Stimulated activated naive B cell treated with anti-CD40 and anti-IgM and Interleukin-4, amounts not matched to agents 10 μg/mL and 1 μg/mL and 100 μg/mL, for 72 hours (primary cell): ENCODE data around the gene FANCG.
A peak's percentile ranks its signal among the peaks of the same experiment; 100 is the strongest.

Experiments
- ATAC-seq, 2 donors: fragments of 150-1000 bp; cut with Tn5 transposase; replicated peaks; 2 replicates each; pipeline ENCODE4 v1.10.0; 2021; ENCODE audit warnings: moderate library complexity in 1 of 2
- DNase-seq: peaks from one replicate; pipeline ENCODE4 v3.0.0; 2021
- H3K27ac Mint-ChIP-seq: one replicate; pipeline ENCODE4 v1.8.0; 2022; ENCODE audit warnings: mild to moderate bottlenecking, mixed read lengths
- H3K27me3 Mint-ChIP-seq, 2 donors: one replicate each; pipeline ENCODE4 v1.8.0; 2022; ENCODE audit warnings: mixed read lengths in 2 of 2
- H3K36me3 Mint-ChIP-seq, 2 donors: one replicate each; pipeline ENCODE4 v1.8.0; 2022; ENCODE audit warnings: mixed read lengths in 2 of 2, mild to moderate bottlenecking in 1 of 2
- H3K4me1 Mint-ChIP-seq, 2 donors: one replicate each; pipeline ENCODE4 v1.8.0; 2022; ENCODE audit warnings: mixed read lengths in 2 of 2, mild to moderate bottlenecking in 1 of 2
- H3K4me3 Mint-ChIP-seq, 2 donors: one replicate each; pipeline ENCODE4 v1.8.0; 2022; ENCODE audit warnings: mild to moderate bottlenecking in 2 of 2, mixed read lengths in 2 of 2, moderate library complexity in 1 of 2
- H3K9me3 Mint-ChIP-seq, 2 donors: one replicate each; pipeline ENCODE4 v1.8.0; 2022; ENCODE audit warnings: mixed read lengths in 2 of 2, mild to moderate bottlenecking in 1 of 2

FANCG gene

GRCh38 chr9:35060548-35061207 is 19.1 kb downstream of the FANCG start:
- Mint-ChIP-seq H3K9me3 (no peaks in the 10 kb centered on the region), H3K4me3 (no peak overlapping the region), H3K27ac (no peak overlapping the region), H3K36me3 (peaks cover 63 to 79% of the 10 kb centered on the region in 2 donors), H3K27me3 (no peaks in the 10 kb centered on the region), H3K4me1 (peaks cover 0 to 5% of the 10 kb centered on the region in 2 donors)
- ATAC-seq = no peak
- DNase-seq = no peak

GRCh38 chr9:35059438-35059837 is 20.3 kb downstream of the FANCG start:
- H3K4me3 Mint-ChIP-seq = no peak overlapping the region
- no peak overlapping the region for H3K27ac Mint-ChIP-seq
- no peaks in the 10 kb centered on the region for H3K9me3 Mint-ChIP-seq
- peaks cover 71 to 83% of the 10 kb centered on the region in 2 donors for H3K36me3 Mint-ChIP-seq
- H3K4me1 Mint-ChIP-seq = peaks cover 0 to 5% of the 10 kb centered on the region in 2 donors
- no peaks in the 10 kb centered on the region for H3K27me3 Mint-ChIP-seq
- ATAC-seq (no peak), DNase-seq (no peak)

GRCh38 chr9:35057271-35057620 is 22.5 kb downstream of the FANCG start:
- no peaks in the 10 kb centered on the region for H3K9me3 Mint-ChIP-seq
- H3K36me3 Mint-ChIP-seq = peaks cover 74 to 89% of the 10 kb centered on the region in 2 donors
- ATAC-seq (no peak), DNase-seq (no peak)
- no peak overlapping the region for H3K4me3 Mint-ChIP-seq
- peaks cover 8 to 14% of the 10 kb centered on the region in 2 donors for H3K4me1 Mint-ChIP-seq
- H3K27me3 Mint-ChIP-seq = no peaks in the 10 kb centered on the region
- peak overlapping the region; percentile 57 for H3K27ac Mint-ChIP-seq

GRCh38 chr9:35056571-35057270 is 23.0 kb downstream of the FANCG start:
- peaks cover 8 to 14% of the 10 kb centered on the region in 2 donors for H3K4me1 Mint-ChIP-seq
- H3K27ac Mint-ChIP-seq = peak overlapping the region; percentile 57
- ATAC-seq (no peak), DNase-seq (no peak)
- H3K4me3 Mint-ChIP-seq = no peak overlapping the region
- peaks cover 68 to 85% of the 10 kb centered on the region in 2 donors for H3K36me3 Mint-ChIP-seq
- H3K9me3 Mint-ChIP-seq = no peaks in the 10 kb centered on the region
- no peaks in the 10 kb centered on the region for H3K27me3 Mint-ChIP-seq

GRCh38 chr9:35054871-35055644 is 24.7 kb downstream of the FANCG start:
- H3K27ac Mint-ChIP-seq = no peak overlapping the region
- no peak overlapping the region for H3K4me3 Mint-ChIP-seq
- H3K9me3 Mint-ChIP-seq = no peaks in the 10 kb centered on the region
- H3K36me3 Mint-ChIP-seq = peaks cover 64 to 74% of the 10 kb centered on the region in 2 donors
- H3K27me3 Mint-ChIP-seq = no peaks in the 10 kb centered on the region
- H3K4me1 Mint-ChIP-seq = peaks cover 10 to 20% of the 10 kb centered on the region in 2 donors
- DNase-seq (no peak), ATAC-seq (no peak)

GRCh38 chr9:35054185-35054835 is 25.4 kb downstream of the FANCG start:
- no peak overlapping the region for H3K27ac Mint-ChIP-seq
- no peak for ATAC-seq

GRCh38 chr9:35051069-35051967 is 28.4 kb downstream of the FANCG start:
- Mint-ChIP-seq H3K4me1 (peaks cover 7 to 20% of the 10 kb centered on the region in 2 donors), H3K9me3 (no peaks in the 10 kb centered on the region), H3K27me3 (no peaks in the 10 kb centered on the region), H3K36me3 (peaks cover 46 to 58% of the 10 kb centered on the region in 2 donors), H3K27ac (peak overlapping the region; percentile 6), H3K4me3 (no peak overlapping the region)
- ATAC-seq (peak; percentile 78 to 87), DNase-seq (no peak)

More at GRCh38 chr9:35054185-35054835, 25.4 kb downstream of the FANCG start:
- Mint-ChIP-seq H3K27me3 (no peaks in the 10 kb centered on the region), H3K9me3 (no peaks in the 10 kb centered on the region), H3K4me1 (peaks cover 10 to 20% of the 10 kb centered on the region in 2 donors), H3K36me3 (peaks cover 61 to 73% of the 10 kb centered on the region in 2 donors), H3K4me3 (no peak overlapping the region)
- no peak for DNase-seq

GRCh38 chr9:35048511-35048910 is 31.2 kb downstream of the FANCG start:
- no peaks in the 10 kb centered on the region for H3K27me3 Mint-ChIP-seq
- H3K4me3 Mint-ChIP-seq = no peak overlapping the region
- H3K4me1 Mint-ChIP-seq = peaks cover 7 to 17% of the 10 kb centered on the region in 2 donors
- peaks cover 32 to 49% of the 10 kb centered on the region in 2 donors for H3K36me3 Mint-ChIP-seq
- no peaks in the 10 kb centered on the region for H3K9me3 Mint-ChIP-seq
- DNase-seq = no peak
- H3K27ac Mint-ChIP-seq = no peak overlapping the region
- ATAC-seq = no peak

- no peak overlapping the region for H3K4me3 Mint-ChIP-seq
- no peak overlapping the region for H3K27ac Mint-ChIP-seq
- no peak for ATAC-seq
- peaks cover 6 to 8% of the 10 kb centered on the region in 2 donors for H3K4me1 Mint-ChIP-seq
- no peaks in the 10 kb centered on the region for H3K9me3 Mint-ChIP-seq
- H3K27me3 Mint-ChIP-seq = no peaks in the 10 kb centered on the region
- no peak for DNase-seq
- H3K36me3 Mint-ChIP-seq = peaks cover 27 to 53% of the 10 kb centered on the region in 2 donors
Observed at GRCh38 chr9:35044071-35044470, 35.7 kb downstream of the FANCG start.

- peaks cover 6 to 8% of the 10 kb centered on the region in 2 donors for H3K4me1 Mint-ChIP-seq
Observed at GRCh38 chr9:35042891-35043545, 36.7 kb downstream of the FANCG start.

GRCh38 chr9:35042081-35042604 is 37.6 kb downstream of the FANCG start:
- H3K4me1 Mint-ChIP-seq = peaks cover 6 to 8% of the 10 kb centered on the region in 2 donors
- DNase-seq (no peak), ATAC-seq (no peak)
- H3K9me3 Mint-ChIP-seq = no peaks in the 10 kb centered on the region
- H3K27me3 Mint-ChIP-seq = no peaks in the 10 kb centered on the region
- H3K4me3 Mint-ChIP-seq = no peak overlapping the region
- no peak overlapping the region for H3K27ac Mint-ChIP-seq
- peaks cover 19 to 47% of the 10 kb centered on the region in 2 donors for H3K36me3 Mint-ChIP-seq

More at GRCh38 chr9:35042891-35043545, 36.7 kb downstream of the FANCG start:
- Mint-ChIP-seq H3K36me3 (peaks cover 19 to 44% of the 10 kb centered on the region in 2 donors), H3K27me3 (no peaks in the 10 kb centered on the region), H3K4me3 (no peak overlapping the region), H3K27ac (peak overlapping the region; percentile 11), H3K9me3 (no peaks in the 10 kb centered on the region)
- ATAC-seq (no peak), DNase-seq (no peak)

GRCh38 chr9:35035851-35036701 is 43.7 kb downstream of the FANCG start:
- Mint-ChIP-seq H3K27me3 (no peaks in the 10 kb centered on the region), H3K27ac (no peak overlapping the region), H3K9me3 (no peaks in the 10 kb centered on the region), H3K4me3 (peak overlapping the region; percentile 67 to 77), H3K4me1 (peaks cover 13 to 18% of the 10 kb centered on the region in 2 donors), H3K36me3 (peaks cover 16 to 28% of the 10 kb centered on the region in 2 donors)
- ATAC-seq (peak; percentile 75 to 85), DNase-seq (peak; percentile 23)
